ENCODE results near the gene HMCN2.

DNA sequence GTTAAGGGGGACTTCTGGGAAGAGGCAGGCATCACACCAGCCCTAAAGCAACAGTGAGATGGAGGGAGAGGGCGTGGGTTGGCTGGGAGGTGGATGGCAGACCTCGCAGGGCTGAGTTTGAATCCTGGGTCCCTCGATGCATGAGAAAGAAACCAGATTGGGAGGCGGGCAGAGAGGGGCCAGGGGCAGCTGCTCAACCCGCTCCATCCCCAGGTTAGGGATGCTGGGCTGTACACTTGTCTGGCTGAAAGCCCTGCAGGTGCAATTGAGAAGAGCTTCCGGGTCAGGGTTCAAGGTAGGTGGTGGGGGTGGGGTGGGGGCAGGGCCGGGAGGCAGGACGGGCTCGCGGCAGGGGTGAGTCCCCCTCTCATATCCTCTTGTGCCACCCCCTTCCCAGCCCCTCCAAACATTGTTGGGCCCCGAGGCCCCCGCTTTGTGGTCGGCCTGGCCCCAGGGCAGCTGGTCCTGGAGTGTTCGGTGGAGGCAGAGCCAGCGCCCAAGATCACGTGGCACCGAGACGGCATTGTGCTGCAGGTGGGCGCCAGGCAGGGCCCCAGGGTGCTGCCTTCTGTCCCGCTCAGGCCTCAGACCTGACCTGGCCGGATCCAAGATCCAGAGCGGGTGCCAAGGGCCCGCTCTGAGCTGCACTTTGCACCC lies 129.4 kb downstream of the HMCN2 start:
- TF ChIP-seq, protein P1, sequence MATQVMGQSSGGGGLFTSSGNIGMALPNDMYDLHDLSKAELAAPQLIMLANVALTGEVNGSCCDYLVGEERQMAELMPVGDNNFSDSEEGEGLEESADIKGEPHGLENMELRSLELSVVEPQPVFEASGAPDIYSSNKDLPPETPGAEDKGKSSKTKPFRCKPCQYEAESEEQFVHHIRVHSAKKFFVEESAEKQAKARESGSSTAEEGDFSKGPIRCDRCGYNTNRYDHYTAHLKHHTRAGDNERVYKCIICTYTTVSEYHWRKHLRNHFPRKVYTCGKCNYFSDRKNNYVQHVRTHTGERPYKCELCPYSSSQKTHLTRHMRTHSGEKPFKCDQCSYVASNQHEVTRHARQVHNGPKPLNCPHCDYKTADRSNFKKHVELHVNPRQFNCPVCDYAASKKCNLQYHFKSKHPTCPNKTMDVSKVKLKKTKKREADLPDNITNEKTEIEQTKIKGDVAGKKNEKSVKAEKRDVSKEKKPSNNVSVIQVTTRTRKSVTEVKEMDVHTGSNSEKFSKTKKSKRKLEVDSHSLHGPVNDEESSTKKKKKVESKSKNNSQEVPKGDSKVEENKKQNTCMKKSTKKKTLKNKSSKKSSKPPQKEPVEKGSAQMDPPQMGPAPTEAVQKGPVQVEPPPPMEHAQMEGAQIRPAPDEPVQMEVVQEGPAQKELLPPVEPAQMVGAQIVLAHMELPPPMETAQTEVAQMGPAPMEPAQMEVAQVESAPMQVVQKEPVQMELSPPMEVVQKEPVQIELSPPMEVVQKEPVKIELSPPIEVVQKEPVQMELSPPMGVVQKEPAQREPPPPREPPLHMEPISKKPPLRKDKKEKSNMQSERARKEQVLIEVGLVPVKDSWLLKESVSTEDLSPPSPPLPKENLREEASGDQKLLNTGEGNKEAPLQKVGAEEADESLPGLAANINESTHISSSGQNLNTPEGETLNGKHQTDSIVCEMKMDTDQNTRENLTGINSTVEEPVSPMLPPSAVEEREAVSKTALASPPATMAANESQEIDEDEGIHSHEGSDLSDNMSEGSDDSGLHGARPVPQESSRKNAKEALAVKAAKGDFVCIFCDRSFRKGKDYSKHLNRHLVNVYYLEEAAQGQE (IDR thresholded peaks at IDR 0.05; ENCODE audit: low read depth): no peak
- TF ChIP-seq, protein P2, sequence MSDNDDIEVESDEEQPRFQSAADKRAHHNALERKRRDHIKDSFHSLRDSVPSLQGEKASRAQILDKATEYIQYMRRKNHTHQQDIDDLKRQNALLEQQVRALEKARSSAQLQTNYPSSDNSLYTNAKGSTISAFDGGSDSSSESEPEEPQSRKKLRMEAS (IDR thresholded peaks at IDR 0.05): no peak
- no peak for TF ChIP-seq TAF1 (IDR thresholded peaks at IDR 0.05; ENCODE audit: low read depth)
- TF ChIP-seq, protein P3, sequence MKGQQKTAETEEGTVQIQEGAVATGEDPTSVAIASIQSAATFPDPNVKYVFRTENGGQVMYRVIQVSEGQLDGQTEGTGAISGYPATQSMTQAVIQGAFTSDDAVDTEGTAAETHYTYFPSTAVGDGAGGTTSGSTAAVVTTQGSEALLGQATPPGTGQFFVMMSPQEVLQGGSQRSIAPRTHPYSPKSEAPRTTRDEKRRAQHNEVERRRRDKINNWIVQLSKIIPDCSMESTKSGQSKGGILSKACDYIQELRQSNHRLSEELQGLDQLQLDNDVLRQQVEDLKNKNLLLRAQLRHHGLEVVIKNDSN (IDR thresholded peaks at IDR 0.05): no peak
- TF ChIP-seq RAD21 (IDR thresholded peaks at IDR 0.05; ENCODE audit: low read depth): no peak
- TF ChIP-seq EP300 (IDR thresholded peaks at IDR 0.05; ENCODE audit: borderline replicate concordance): no peak
